Measurements from ENCODE around the gene TMEM235.

GRCh38 chr17:78240012-78240655 is 8.7 kb downstream of the TMEM235 start:
- no peak for TF ChIP-seq EZH2 (IDR thresholded peaks at IDR 0.05)
- TF ChIP-seq FOXP2 (optimal IDR thresholded peaks at IDR 0.05; ENCODE audit: control extremely low read depth, extremely low read length, insufficient read depth) = no peak

Measured in SK-N-MC (cell line).